Ishikawa (cell line): ENCODE measurements around the gene RFC1.

ENCODE experiments used
- CEBPB ChIP-seq: IDR thresholded peaks from 2 replicates; pipeline ENCODE4 v1.6.1; 2012
- CREB1 ChIP-seq: IDR thresholded peaks from 2 replicates; pipeline ENCODE4 v1.6.1; 2012; ENCODE audit warnings: low read depth
- EGR1 ChIP-seq: IDR thresholded peaks from 2 replicates; pipeline ENCODE4 v1.6.1; 2012
- EP300 ChIP-seq: IDR thresholded peaks from 2 replicates; pipeline ENCODE4 v1.6.1; 2012; ENCODE audit warnings: borderline replicate concordance
- FOXM1 ChIP-seq: IDR thresholded peaks from 2 replicates; pipeline ENCODE4 v1.6.1; 2012; ENCODE audit warnings: low read depth, borderline replicate concordance
- NFIC ChIP-seq: IDR thresholded peaks from 2 replicates; pipeline ENCODE4 v1.6.1; 2012
- RAD21 ChIP-seq: IDR thresholded peaks from 2 replicates; pipeline ENCODE4 v1.6.1; 2012; ENCODE audit warnings: low read depth
- REST ChIP-seq: IDR thresholded peaks from 2 replicates; pipeline ENCODE4 v1.6.1; 2012; ENCODE audit warnings: low read depth, mild to moderate bottlenecking
- TAF1 ChIP-seq: IDR thresholded peaks from 2 replicates; pipeline ENCODE4 v1.6.1; 2012; ENCODE audit warnings: low read depth, mild to moderate bottlenecking
- TCF12 ChIP-seq: IDR thresholded peaks from 2 replicates; pipeline ENCODE4 v1.6.1; 2012; ENCODE audit warnings: low read depth
- TEAD4 ChIP-seq: IDR thresholded peaks from 2 replicates; pipeline ENCODE4 v1.6.1; 2012
- YY1 ChIP-seq: IDR thresholded peaks from 2 replicates; pipeline ENCODE4 v1.6.1; 2012; ENCODE audit warnings: low read depth
- ZBTB7A ChIP-seq: IDR thresholded peaks from 2 replicates; pipeline ENCODE4 v1.6.1; 2012; ENCODE audit warnings: low read depth
- TF ChIP-seq, protein P1 (sequence below): IDR thresholded peaks from 2 replicates; pipeline ENCODE4 v1.6.1; 2012
- TF ChIP-seq, protein P2 (sequence below): IDR thresholded peaks from 2 replicates; pipeline ENCODE4 v1.6.1; 2012

RFC1 gene

DNA sequence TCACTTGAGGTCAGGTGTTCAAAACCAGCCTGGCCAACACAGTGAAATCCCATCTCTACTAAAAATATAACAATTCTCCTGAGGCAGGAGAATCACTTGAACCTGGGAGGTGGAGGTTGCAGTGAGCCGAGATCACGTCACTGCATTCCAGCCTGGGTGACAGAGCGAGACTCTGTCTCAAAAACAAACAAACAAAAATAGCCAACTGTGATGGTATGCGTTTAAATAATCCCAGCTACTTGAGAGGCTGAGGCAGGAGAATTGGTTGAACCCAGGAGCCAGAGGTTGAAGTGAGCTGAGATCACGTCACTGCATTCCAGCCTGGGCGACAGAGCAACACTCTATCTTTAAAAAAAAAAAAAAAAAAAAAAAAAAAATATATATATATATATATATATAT is 35.5 kb upstream of the RFC1 start:
- TF ChIP-seq TEAD4, result peak; percentile 40; the same call in 1 of the 2 replicates

DNA sequence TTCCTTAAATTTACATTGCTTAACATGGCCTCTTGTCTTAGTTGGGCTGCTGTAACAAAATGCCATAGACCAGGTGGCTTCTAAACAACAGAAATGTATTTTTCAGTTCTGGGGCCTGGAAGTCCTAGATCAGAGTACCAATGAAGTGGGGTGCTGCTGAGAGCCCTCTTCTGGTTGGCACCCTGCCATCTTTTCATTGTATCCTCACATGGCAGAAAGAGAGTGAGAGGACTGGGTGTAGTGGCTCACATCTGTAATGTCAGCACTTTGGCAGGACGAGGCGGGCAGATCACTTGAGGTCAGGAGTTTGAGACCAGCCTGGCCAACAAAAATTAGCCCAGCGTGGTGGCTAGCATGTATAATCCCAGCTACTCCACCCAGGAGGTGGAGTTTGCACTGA is 28.5 kb upstream of the RFC1 start:
- no peak for TF ChIP-seq TAF1
- no peak for TF ChIP-seq EGR1
- TF ChIP-seq REST, result no peak
- no peak for TF ChIP-seq RAD21
- no peak for TF ChIP-seq CREB1
- no peak for TF ChIP-seq TCF12
- no peak for TF ChIP-seq EP300
- no peak for TF ChIP-seq CEBPB
- TF ChIP-seq TEAD4, result no peak
- no peak for TF ChIP-seq YY1
- no peak for TF ChIP-seq FOXM1
- no peak for TF ChIP-seq ZBTB7A
- TF ChIP-seq, protein P1, sequence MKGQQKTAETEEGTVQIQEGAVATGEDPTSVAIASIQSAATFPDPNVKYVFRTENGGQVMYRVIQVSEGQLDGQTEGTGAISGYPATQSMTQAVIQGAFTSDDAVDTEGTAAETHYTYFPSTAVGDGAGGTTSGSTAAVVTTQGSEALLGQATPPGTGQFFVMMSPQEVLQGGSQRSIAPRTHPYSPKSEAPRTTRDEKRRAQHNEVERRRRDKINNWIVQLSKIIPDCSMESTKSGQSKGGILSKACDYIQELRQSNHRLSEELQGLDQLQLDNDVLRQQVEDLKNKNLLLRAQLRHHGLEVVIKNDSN, result no peak
- TF ChIP-seq NFIC, result no peak
- TF ChIP-seq, protein P2, sequence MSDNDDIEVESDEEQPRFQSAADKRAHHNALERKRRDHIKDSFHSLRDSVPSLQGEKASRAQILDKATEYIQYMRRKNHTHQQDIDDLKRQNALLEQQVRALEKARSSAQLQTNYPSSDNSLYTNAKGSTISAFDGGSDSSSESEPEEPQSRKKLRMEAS, result no peak

- TF ChIP-seq RAD21, result no peak
- TF ChIP-seq, protein P1, result no peak
Observed at GRCh38 chr4:39390603-39391002, 24.4 kb upstream of the RFC1 start.

GRCh38 chr4:39384563-39384962 is 18.4 kb upstream of the RFC1 start:
- TF ChIP-seq ZBTB7A, result no peak
- no peak for TF ChIP-seq EP300
- TF ChIP-seq CREB1, result no peak
- TF ChIP-seq NFIC, result no peak
- no peak for TF ChIP-seq RAD21
- TF ChIP-seq TAF1, result no peak
- TF ChIP-seq YY1, result no peak
- TF ChIP-seq, protein P2, result no peak
- no peak for TF ChIP-seq EGR1

GRCh38 chr4:39383690-39384089 is 17.5 kb upstream of the RFC1 start:
- no peak for TF ChIP-seq NFIC
- TF ChIP-seq EGR1, result no peak
- TF ChIP-seq, protein P1, result no peak
- TF ChIP-seq ZBTB7A, result no peak
- no peak for TF ChIP-seq TEAD4
- TF ChIP-seq RAD21, result no peak

- TF ChIP-seq, protein P1, result no peak
- no peak for TF ChIP-seq TAF1
- TF ChIP-seq NFIC, result no peak
- no peak for TF ChIP-seq CEBPB
- TF ChIP-seq CREB1, result no peak
- no peak for TF ChIP-seq EP300
- no peak for TF ChIP-seq ZBTB7A
- no peak for TF ChIP-seq YY1
Observed at GRCh38 chr4:39375478-39375877, 9.3 kb upstream of the RFC1 start.

DNA sequence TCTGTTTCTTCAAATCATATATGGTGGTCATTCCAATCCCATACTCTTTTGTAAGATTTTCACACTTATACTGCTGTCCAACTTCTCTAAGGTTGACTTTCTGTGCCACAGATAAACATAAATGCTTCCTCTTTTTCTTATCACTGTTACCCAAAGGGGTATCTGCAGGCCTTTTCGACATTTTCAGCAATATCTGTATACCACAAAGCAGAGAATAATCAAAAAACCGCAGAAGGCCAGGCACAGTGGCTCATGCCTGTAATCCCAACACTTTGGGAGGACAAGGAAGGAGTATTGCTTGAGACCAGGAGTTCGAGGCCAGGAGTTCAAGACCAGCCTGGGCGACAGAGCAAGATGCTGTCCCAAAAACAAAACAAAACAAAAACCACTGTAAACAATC is 3.1 kb upstream of the RFC1 start:
- TF ChIP-seq, protein P1, result no peak
- TF ChIP-seq, protein P2, result no peak
- TF ChIP-seq TCF12, result no peak
- no peak for TF ChIP-seq TAF1
